ENCODE results near the gene CABLES1.
A peak's percentile ranks its signal among the peaks of the same experiment; 100 is the strongest.

CABLES1 gene

GRCh38 chr18:23141104-23141999 lies 6.1 kb downstream of the CABLES1 start:
- Mint-ChIP-seq H3K36me3 (ENCODE audit: insufficient read depth) (no peaks in the 10 kb centered on the region), H3K27me3 (peaks cover 15 to 43% of the 10 kb centered on the region in 2 donors), H3K4me3 (no peak overlapping the region), H3K27ac (no peak overlapping the region), H3K4me1 (ENCODE audit: low read depth in 2 of 2) (peaks cover 0 to 13% of the 10 kb centered on the region in 2 donors), H3K9me3 (no peaks in the 10 kb centered on the region)
- no peak for ATAC-seq (replicated peaks)
- DNase-seq = no peak

GRCh38 chr18:23142251-23142929 lies 7.1 kb downstream of the CABLES1 start:
- ATAC-seq (replicated peaks) = no peak
- H3K27ac Mint-ChIP-seq = no peak overlapping the region
- H3K9me3 Mint-ChIP-seq = no peaks in the 10 kb centered on the region
- peaks cover 0 to 7% of the 10 kb centered on the region in 2 donors for H3K4me1 Mint-ChIP-seq (ENCODE audit: low read depth in 2 of 2)
- peaks cover 5 to 32% of the 10 kb centered on the region in 2 donors for H3K27me3 Mint-ChIP-seq
- no peaks in the 10 kb centered on the region for H3K36me3 Mint-ChIP-seq (ENCODE audit: insufficient read depth)
- H3K4me3 Mint-ChIP-seq = no peak overlapping the region
- no peak for DNase-seq

GRCh38 chr18:23143016-23143814 lies 7.9 kb downstream of the CABLES1 start:
- Mint-ChIP-seq H3K36me3 (ENCODE audit: insufficient read depth) (no peaks in the 10 kb centered on the region), H3K4me1 (ENCODE audit: low read depth in 2 of 2) (peaks cover 0 to 7% of the 10 kb centered on the region in 2 donors), H3K4me3 (no peak overlapping the region), H3K27ac (no peak overlapping the region), H3K27me3 (peaks cover 0 to 24% of the 10 kb centered on the region in 2 donors), H3K9me3 (no peaks in the 10 kb centered on the region)
- DNase-seq = no peak
- no peak for ATAC-seq (replicated peaks)

- Mint-ChIP-seq H3K4me1 (ENCODE audit: low read depth in 2 of 2) (peaks cover 0 to 7% of the 10 kb centered on the region in 2 donors), H3K36me3 (ENCODE audit: insufficient read depth) (no peaks in the 10 kb centered on the region), H3K27me3 (peaks cover 0 to 19% of the 10 kb centered on the region in 2 donors), H3K9me3 (no peaks in the 10 kb centered on the region), H3K4me3 (no peak overlapping the region), H3K27ac (peak overlapping the region in 1 of 2 donors; percentile 52)
- ATAC-seq (replicated peaks) = no peak
- no peak for DNase-seq
Observed at GRCh38 chr18:23143815-23144261, 8.6 kb downstream of the CABLES1 start.

- Mint-ChIP-seq H3K4me1 (ENCODE audit: low read depth in 2 of 2) (peaks cover 0 to 7% of the 10 kb centered on the region in 2 donors), H3K36me3 (ENCODE audit: insufficient read depth) (no peaks in the 10 kb centered on the region), H3K4me3 (no peak overlapping the region), H3K27ac (no peak overlapping the region), H3K27me3 (peaks cover 0 to 15% of the 10 kb centered on the region in 2 donors), H3K9me3 (no peaks in the 10 kb centered on the region)
- ATAC-seq (replicated peaks) (no peak), DNase-seq (no peak)
Observed at GRCh38 chr18:23144640-23145039, 9.4 kb downstream of the CABLES1 start.

- ATAC-seq (replicated peaks) = no peak
- no peak for DNase-seq
- Mint-ChIP-seq H3K36me3 (ENCODE audit: insufficient read depth) (no peaks in the 10 kb centered on the region), H3K27ac (no peak overlapping the region), H3K9me3 (no peaks in the 10 kb centered on the region), H3K27me3 (peaks cover 0 to 14% of the 10 kb centered on the region in 2 donors), H3K4me3 (no peak overlapping the region), H3K4me1 (ENCODE audit: low read depth in 2 of 2) (peaks cover 0 to 5% of the 10 kb centered on the region in 2 donors)
Observed at GRCh38 chr18:23145621-23146020, 10.3 kb downstream of the CABLES1 start.

- H3K27me3 Mint-ChIP-seq = peaks cover 0 to 5% of the 10 kb centered on the region in 2 donors
- peaks cover 0 to 5% of the 10 kb centered on the region in 2 donors for H3K4me1 Mint-ChIP-seq (ENCODE audit: low read depth in 2 of 2)
- DNase-seq (no peak), ATAC-seq (replicated peaks) (no peak)
- no peaks in the 10 kb centered on the region for H3K9me3 Mint-ChIP-seq
- no peak overlapping the region for H3K27ac Mint-ChIP-seq
- no peak overlapping the region for H3K4me3 Mint-ChIP-seq
- H3K36me3 Mint-ChIP-seq (ENCODE audit: insufficient read depth) = no peaks in the 10 kb centered on the region
Observed at GRCh38 chr18:23146861-23147469, 11.7 kb downstream of the CABLES1 start.

- no peaks in the 10 kb centered on the region for H3K36me3 Mint-ChIP-seq (ENCODE audit: insufficient read depth)
- H3K9me3 Mint-ChIP-seq = no peaks in the 10 kb centered on the region
Observed at GRCh38 chr18:23148382-23148781, 13.1 kb downstream of the CABLES1 start.

GRCh38 chr18:23149570-23149969 lies 14.3 kb downstream of the CABLES1 start:
- no peak for ATAC-seq (replicated peaks)
- Mint-ChIP-seq H3K27me3 (no peaks in the 10 kb centered on the region), H3K36me3 (ENCODE audit: insufficient read depth) (no peaks in the 10 kb centered on the region), H3K4me3 (no peak overlapping the region), H3K9me3 (no peaks in the 10 kb centered on the region), H3K4me1 (ENCODE audit: low read depth in 2 of 2) (no peaks in the 10 kb centered on the region), H3K27ac (no peak overlapping the region)
- DNase-seq = no peak

More at GRCh38 chr18:23148382-23148781, 13.1 kb downstream of the CABLES1 start:
- no peak overlapping the region for H3K4me3 Mint-ChIP-seq
- ATAC-seq (replicated peaks) (no peak), DNase-seq (no peak)
- no peak overlapping the region for H3K27ac Mint-ChIP-seq
- H3K4me1 Mint-ChIP-seq (ENCODE audit: low read depth in 2 of 2) = peaks cover 0 to 5% of the 10 kb centered on the region in 2 donors
- H3K27me3 Mint-ChIP-seq = peaks cover 0 to 5% of the 10 kb centered on the region in 2 donors

- no peaks in the 10 kb centered on the region for H3K36me3 Mint-ChIP-seq (ENCODE audit: insufficient read depth)
- H3K4me1 Mint-ChIP-seq (ENCODE audit: low read depth in 2 of 2) = no peaks in the 10 kb centered on the region
- no peaks in the 10 kb centered on the region for H3K9me3 Mint-ChIP-seq
- H3K27ac Mint-ChIP-seq = no peak overlapping the region
- H3K4me3 Mint-ChIP-seq = no peak overlapping the region
- ATAC-seq (replicated peaks) = no peak
- no peak for DNase-seq
- H3K27me3 Mint-ChIP-seq = peaks cover 0 to 11% of the 10 kb centered on the region in 2 donors
Observed at GRCh38 chr18:23151414-23152099, 16.3 kb downstream of the CABLES1 start.

- Mint-ChIP-seq H3K36me3 (ENCODE audit: insufficient read depth) (no peaks in the 10 kb centered on the region), H3K9me3 (no peaks in the 10 kb centered on the region), H3K4me1 (ENCODE audit: low read depth in 2 of 2) (no peaks in the 10 kb centered on the region), H3K27me3 (peaks cover 0 to 16% of the 10 kb centered on the region in 2 donors), H3K27ac (no peak overlapping the region), H3K4me3 (no peak overlapping the region)
- ATAC-seq (replicated peaks) (no peak), DNase-seq (no peak)
Observed at GRCh38 chr18:23154030-23154429, 18.7 kb downstream of the CABLES1 start.

GRCh38 chr18:23154823-23155500 lies 19.7 kb downstream of the CABLES1 start:
- H3K36me3 Mint-ChIP-seq (ENCODE audit: insufficient read depth) = no peaks in the 10 kb centered on the region
- H3K4me3 Mint-ChIP-seq = no peak overlapping the region
- DNase-seq = no peak
- H3K27me3 Mint-ChIP-seq = peaks cover 0 to 16% of the 10 kb centered on the region in 2 donors
- no peaks in the 10 kb centered on the region for H3K4me1 Mint-ChIP-seq (ENCODE audit: low read depth in 2 of 2)
- H3K9me3 Mint-ChIP-seq = no peaks in the 10 kb centered on the region
- no peak overlapping the region for H3K27ac Mint-ChIP-seq
- no peak for ATAC-seq (replicated peaks)

All from effector memory CD8-positive, alpha-beta T cell (primary cell).